LHCN-M2 (cell line): Measurements from ENCODE around the gene LCE2B. TPM values are rescaled to one million over a fixed set of nuclear protein-coding genes. Genes with fewer than 3 reads are reported as not detected.

ENCODE experiments used
- DNase-seq: peaks from one replicate; pipeline ENCODE4 v3.0.0-alpha.2; 2012; ENCODE audit warnings: low read depth
- total RNA-seq: library from RNA; depleted of rRNA; stranded (reverse); fragments of >200 nt; gene quantifications from 2 replicates; pipeline ENCODE4 v1.2.3, GENCODE V29; 2014; rRNA removed

Gene LCE2B
- total RNA-seq, 1 experiment from 2014 or later = not detected

DNA sequence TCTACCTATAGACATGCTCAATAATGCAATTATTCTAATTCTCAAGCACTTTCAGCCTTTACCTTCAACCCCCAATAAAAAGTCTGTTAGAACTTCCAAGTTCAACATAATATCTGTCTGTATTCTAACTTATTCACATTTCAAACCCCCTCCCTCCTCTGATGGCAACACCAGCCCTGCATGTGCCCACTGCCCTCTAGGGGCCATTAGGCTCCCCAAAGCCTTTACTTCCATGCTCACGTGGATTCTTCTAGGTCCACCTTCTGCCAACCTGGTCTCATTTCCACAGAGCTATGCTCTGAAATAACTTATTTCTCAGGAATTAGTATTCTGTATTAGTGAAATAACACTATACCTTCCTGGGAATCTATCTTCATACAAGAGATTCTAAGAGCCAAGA is 49.7 kb downstream of the LCE2B start:
- DNase-seq = no peak

Other genes with a start within 250 kb of the LCE2B start
- not detected in 2 replicates for gene LCE5A, start 175.3 kb upstream of the LCE2B start, total RNA-seq
- gene CRCT1, start 171.6 kb upstream of the LCE2B start, total RNA-seq = not detected in 2 replicates
- not detected in 2 replicates for gene LCE3E, start 119.3 kb upstream of the LCE2B start, total RNA-seq
- 0.32 and 0.69 TPM in 2 replicates for gene LCE3D, start 105.6 kb upstream of the LCE2B start, total RNA-seq
- not detected in 2 replicates for gene LCE3C, start 85.9 kb upstream of the LCE2B start, total RNA-seq
- not detected in 2 replicates for gene LCE3B, start 72.3 kb upstream of the LCE2B start, total RNA-seq
- gene LCE3A, start 63.0 kb upstream of the LCE2B start, total RNA-seq = not detected in 2 replicates
- gene LCE2D, start 22.7 kb upstream of the LCE2B start, total RNA-seq = not detected in 2 replicates
- gene LCE2C, start 10.8 kb upstream of the LCE2B start, total RNA-seq = not detected in 2 replicates
- not detected in 2 replicates for gene LCE2A, start 12.2 kb downstream of the LCE2B start, total RNA-seq
- not detected in 2 replicates for gene LCE4A, start 22.0 kb downstream of the LCE2B start, total RNA-seq
- 0.13 TPM in 1 of 2 replicates, not detected in the other for gene KPRP, start 71.9 kb downstream of the LCE2B start, total RNA-seq
- gene LCE1F, start 89.0 kb downstream of the LCE2B start, total RNA-seq = not detected in 2 replicates
- not detected in 2 replicates for gene LCE1E, start 100.1 kb downstream of the LCE2B start, total RNA-seq
- gene LCE1D, start 110.6 kb downstream of the LCE2B start, total RNA-seq = not detected in 2 replicates
- not detected in 2 replicates for gene LCE1C, start 120.5 kb downstream of the LCE2B start, total RNA-seq
- gene LCE1B, start 125.8 kb downstream of the LCE2B start, total RNA-seq = not detected in 2 replicates
- not detected in 2 replicates for gene LCE1A, start 141.3 kb downstream of the LCE2B start, total RNA-seq
- not detected in 2 replicates for gene LCE6A, start 156.7 kb downstream of the LCE2B start, total RNA-seq
- gene LCE7A, start 173.9 kb downstream of the LCE2B start, total RNA-seq = not detected in 2 replicates
- gene SMCP, start 192.2 kb downstream of the LCE2B start, total RNA-seq = not detected in 2 replicates
- gene IVL, start 222.4 kb downstream of the LCE2B start, total RNA-seq = not detected in 2 replicates